Stimulated activated CD4-positive, alpha-beta T cell treated with anti-CD3 and anti-CD28 coated beads, TNF-alpha, amount 100 ng/mL, for 48 hours (primary cell): ENCODE data around the gene IGFALS.

Experiments used
- DNase-seq, 3 donors: peaks; one replicate each; pipeline ENCODE4 v3.0.0-alpha.2; 2020; ENCODE audit warnings: low read depth in 3 of 3

IGFALS gene

DNA sequence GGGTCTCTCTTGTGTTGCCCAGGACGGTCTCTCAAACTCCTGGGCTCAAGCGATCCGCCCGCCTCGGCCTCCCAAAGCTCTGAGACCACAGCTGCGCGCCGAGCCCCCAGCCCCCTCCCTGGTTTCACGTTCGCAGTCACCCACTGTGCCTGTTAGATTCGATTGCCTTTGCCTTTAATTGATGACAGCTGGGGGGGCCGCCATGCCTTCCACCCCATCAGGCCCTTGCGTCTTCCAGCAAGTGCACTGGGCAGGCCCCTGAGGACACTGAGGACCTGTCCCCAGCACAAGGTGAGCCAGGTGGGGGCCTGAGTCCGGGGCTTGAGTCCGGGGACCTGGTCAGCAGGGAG lies 3.3 kb downstream of the IGFALS start:
- no peak for DNase-seq

DNA sequence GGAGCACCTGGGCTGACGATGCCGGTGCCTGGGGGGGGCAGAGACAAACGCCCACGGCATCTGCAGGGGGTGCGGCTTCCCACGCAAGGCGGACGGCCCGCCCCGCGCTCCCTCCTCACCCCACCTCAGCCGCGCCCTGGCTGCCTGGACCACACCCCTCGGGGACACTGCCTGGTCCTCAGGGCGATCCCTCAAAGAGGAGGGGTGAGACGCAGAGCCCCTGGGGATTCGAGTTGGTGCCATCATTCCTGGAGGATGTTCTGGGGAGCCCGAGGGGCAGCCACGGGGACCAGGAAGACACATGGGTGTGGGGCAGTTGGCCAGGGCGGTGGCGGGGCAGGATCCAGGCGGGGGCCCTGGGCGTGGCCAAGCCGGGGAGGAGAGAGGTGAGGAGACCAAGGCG lies 3.9 kb downstream of the IGFALS start:
- DNase-seq: no peak

GRCh38 chr16:1788708-1789100 lies 4.8 kb downstream of the IGFALS start:
- DNase-seq: no peak

- no peak for DNase-seq
Measured at GRCh38 chr16:1788095-1788707, 5.3 kb downstream of the IGFALS start.

DNA sequence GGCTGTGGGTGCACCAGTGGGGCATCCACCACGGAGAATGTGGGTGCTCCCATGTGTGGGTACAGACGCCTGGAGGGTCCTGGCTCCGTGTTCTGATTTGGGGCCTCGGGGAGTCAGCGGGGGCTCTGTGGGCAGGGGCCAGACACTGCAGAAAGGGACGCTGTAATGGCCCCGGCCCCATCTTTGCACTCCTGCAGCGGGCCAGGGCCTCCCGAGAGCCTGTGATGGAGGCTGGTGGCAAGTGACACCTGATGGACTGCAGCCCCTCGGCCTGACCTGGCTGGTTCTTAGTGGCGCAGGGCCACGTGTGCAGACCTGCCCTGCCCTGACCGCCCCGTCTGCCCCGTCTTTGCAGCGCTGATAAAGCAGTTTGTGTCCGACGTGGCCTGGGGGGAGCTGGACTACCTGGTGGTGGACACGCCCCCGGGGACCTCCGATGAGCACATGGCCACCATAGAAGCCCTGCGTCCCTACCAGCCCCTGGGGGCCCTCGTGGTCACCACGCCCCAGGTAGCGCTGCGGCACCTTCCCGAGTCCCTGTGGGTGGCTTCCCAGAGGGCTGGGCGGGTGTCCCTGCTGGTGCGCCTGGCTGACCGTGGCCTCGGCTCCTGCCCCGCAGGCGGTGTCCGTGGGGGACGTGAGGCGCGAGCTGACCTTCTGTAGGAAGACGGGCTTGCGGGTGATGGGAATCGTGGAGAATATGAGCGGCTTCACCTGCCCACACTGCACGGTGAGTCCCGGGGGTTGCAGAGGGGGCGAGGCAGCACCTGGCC lies 6.0 kb downstream of the IGFALS start:
- DNase-seq: no peak

DNA sequence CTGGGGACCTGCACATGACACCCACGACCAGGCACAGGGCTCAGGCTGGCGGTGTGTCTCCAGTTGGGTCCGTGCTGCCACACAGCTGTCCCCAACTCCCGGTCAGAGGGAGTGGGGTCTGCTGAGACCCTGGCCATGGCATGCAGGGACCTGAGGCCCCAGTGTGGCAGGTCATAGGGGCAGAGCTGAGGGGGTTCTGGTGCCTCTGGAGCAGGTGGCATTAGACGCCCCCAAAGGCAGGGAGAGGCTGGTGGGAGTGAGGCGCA lies 6.5 kb downstream of the IGFALS start:
- no peak for DNase-seq

DNA sequence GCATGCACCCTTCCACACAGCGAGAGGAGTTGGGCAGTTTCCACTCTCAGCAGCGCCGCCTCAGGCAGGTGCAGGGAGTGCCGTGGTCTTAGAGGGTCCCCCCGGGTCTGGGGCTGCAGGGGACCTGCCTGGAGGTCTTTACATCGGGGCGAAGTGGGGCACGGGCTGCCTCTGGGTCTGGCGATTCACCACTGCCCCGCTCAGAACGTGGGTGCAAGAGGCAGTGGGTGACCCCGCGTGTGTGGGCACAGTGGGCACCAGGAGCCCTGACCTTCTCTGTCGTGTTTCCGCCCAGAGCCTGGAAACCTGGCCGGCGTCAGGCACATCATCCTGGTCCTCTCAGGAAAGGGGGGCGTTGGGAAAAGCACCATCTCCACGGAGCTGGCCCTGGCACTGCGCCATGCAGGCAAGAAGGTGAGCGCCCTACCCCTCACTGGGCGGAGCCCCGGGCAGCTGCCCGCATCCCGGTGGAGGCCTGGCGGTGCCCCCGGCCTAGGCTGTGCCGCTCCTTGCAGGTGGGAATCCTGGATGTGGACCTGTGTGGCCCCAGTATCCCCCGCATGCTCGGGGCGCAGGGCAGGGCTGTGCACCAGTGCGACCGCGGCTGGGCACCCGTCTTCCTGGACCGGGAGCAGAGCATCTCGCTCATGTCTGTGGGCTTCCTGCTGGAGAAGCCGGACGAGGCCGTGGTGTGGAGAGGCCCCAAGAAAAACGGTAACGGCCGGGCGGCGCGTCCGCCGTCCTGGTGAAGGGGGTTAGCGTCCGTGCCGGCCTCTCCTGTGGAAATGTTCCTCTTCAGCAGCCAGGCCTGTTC lies 7.1 kb downstream of the IGFALS start:
- DNase-seq: no peak

- no peak for DNase-seq
Measured at GRCh38 chr16:1785846-1786170, 7.7 kb downstream of the IGFALS start.

DNA sequence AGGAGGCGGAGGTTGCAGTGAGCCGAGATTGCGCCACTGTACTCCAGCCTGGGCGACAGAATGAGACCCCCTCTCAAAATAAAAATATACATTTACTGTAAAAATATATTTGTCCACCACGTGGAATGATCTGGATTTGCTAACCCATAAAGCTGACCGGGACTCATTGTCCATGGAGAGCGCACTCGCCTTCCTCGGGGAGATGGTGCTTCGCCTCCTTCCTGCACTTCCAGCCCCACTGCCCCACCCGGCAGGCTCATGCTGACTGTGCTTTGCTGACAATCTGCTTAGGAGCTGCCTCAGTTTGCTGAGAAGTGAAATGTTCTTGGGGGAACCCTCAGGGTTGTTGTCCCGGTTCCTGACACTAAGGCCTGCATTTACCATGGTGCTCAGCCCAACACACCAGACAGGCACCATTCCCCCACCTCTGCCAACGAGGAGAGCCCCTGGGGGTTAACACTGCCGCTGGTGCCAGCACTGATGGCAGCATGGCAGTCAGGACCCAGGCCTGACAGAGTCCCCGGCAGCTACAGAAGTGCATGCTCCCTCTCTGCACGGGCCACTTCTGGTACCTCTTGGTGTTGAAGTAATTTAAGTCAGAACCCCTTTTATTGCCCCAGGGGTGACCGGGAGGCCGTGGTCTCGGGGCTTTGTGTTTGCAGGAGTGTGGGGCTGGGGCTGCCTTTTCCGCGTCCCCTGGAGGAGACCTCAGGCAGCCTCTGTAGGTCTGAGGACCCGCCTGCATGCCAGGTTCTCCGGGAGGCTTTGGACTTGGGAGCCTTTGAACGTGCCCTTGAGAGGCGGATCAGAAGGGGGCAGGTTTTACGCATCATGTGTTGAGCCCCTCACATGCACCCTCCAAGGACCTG lies 8.3 kb downstream of the IGFALS start:
- DNase-seq: no peak

- DNase-seq: peak; percentile 95 to 100 (median 95)
Measured at GRCh38 chr16:1782408-1783264, 10.9 kb downstream of the IGFALS start, which contains the start of the genes NUBP2 and SPSB3. Gene NUBP2 (plus strand): TSS chr16:1782960. CDS start chr16:1783021, 61 bp downstream. Gene SPSB3 (minus strand): TSS chr16:1782571. CDS start chr16:1781483, 1,088 bp downstream.

DNA sequence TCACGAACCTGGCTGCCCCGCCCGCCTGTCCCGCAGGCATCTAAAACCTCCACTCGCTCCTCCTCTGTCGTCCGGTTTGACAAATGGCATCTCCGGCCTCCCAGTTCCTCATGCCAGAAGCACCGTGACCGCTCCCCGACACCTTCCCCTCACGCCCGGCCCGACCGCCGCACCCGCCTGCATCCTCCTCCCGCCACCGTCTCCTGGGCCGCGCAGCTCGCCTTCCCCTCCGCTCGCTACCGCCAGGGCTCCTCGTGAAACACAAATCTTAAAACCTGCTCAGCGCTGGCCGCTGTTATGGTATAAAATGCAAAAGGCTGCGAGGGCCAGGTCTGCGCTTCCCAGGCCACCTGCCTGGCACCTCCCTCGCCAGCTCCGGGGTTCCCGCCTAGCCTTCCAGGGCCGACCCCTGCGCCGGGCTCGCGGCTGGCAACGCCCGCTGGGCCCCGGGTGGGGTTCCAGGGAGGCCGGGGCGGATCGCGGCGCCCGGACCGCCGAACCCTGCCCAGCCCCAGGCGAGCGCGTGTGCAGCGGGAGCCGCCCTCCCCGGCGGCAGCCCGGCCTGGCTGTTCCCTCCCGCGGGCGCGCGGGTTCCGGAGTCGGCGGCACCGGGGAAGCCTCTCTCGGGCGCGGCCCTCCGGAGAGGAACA lies 11.6 kb downstream of the IGFALS start:
- DNase-seq: peak in 1 of 3 donors; percentile 32

DNA sequence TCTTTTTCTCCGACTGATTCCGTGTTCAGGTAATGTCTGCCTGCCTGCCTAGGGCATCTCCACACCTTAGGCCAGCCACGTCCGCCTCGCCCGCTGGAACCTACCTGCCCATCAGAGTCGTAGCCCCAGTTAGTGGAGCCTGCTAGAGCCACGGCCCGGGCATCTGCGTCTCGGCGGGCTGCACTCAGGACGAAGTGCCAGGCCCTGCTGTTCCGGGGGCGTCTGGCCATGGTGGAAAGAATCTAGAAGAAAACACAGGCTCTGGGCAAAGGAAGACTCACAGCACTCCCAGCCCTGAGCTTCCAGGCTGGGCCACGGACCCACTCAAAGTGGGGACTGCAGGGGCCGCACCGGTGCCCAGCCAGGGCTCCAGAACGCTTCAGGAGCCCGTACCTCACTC lies 12.3 kb downstream of the IGFALS start:
- DNase-seq: no peak

DNA sequence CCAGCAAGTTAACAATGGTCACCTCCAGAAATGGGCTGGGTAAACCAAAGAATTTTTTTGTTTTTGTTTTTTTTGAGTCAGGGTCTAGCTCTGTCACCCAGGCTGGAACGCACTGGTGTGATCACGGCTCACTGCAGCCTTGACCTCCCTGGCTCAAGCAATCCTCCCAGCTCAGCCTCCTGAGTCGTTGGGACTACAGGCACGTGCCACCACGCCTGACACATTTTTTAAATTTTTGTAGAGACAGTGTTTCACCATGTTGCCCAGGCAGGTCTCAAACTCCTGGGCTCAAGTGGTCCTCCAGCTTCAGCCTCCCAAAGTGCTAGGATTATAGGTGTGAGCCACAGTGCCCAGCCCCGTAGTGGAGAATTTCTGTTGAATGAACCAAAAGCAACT lies 12.8 kb downstream of the IGFALS start:
- no peak for DNase-seq

- DNase-seq: no peak
Measured at GRCh38 chr16:1779741-1780676, 13.5 kb downstream of the IGFALS start.

DNA sequence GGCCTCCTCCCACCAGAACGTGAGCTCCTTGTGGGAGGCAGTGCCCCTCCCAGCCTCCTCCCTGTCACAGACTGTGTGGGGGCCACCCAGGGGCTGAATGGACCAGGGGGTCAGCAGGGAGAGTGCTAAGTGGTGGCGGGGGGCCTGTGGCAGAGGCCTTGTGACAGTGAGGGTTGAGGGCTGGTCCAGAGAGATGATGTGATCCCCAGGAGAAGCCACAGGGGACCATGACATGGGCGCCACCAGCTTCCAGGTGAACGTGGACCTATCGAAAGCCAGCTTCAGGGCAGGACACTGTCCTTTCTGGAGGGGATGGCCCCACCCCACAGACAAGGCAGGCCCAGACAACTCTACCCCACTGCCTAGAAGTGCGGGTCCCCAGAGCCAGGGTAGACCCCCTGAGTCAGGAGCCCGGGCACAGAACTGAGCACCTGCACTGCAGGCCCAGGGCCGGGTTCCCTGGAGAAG lies 14.2 kb downstream of the IGFALS start:
- no peak for DNase-seq

DNA sequence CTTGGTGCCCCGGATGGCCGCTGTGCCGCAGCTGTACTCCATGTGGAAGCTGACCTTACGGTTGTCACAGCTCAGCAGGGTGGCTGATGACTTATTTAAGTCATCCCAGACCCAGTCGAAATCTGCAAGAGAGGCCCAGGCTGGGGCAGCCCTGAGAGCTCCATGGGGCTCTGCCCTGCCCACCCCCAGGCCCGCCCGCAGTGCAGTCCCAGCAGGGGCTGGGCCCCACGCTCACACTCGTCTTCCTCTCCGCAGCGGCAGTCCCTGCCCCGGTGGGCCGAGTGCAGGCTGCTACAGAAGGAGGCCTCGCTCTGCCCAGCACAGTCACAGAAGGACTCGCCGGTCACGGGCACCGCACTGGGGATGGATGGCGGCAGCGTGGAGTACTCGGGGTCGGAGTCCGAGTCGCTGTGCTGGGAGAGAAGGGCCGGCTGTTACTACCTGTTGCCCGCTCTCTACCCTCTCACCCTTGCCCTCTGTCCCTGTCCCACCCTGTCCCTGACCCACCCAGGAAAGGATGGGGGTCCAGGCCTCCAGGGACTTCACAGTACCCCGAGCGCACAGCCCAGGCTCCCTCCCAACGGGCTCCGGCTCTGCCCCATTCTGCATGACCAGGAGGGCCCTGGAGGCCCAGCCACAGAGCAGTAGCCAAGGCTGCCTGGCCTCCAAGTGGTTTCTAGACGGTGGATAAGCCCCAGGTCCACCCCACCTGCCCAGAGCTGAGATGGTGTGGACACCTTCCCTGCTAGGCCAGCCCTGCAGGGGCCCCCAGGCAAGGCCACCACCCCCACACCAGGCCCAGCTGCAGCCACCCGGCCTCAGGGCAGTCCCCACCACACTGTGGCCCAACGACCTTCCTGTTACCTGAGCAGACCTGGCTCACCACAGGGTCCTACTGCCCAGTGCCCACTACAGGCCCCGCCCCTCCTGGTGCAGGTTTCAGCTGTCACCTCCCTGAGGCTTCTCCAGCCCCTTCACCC lies 15.0 kb downstream of the IGFALS start:
- no peak for DNase-seq

GRCh38 chr16:1777375-1778199 lies 15.9 kb downstream of the IGFALS start:
- DNase-seq: no peak
